Neural crest cell (in vitro differentiated cells): ENCODE results near the gene FANCC. TPM values are rescaled to one million over a fixed set of nuclear protein-coding genes. Genes with fewer than 3 reads are reported as not detected.
A peak's percentile ranks its signal among the peaks of the same experiment; 100 is the strongest.
"Not testable (repeated sequence)": the region's sequence is repeated elsewhere in the genome, so short reads cannot be mapped to it uniquely, and the experiment has no call there.

Experiments
- DNase-seq: peaks from one replicate; pipeline ENCODE4 v3.0.0; 2021; ENCODE audit warnings: low read depth, mixed read lengths, low spot score
- H3K27ac Mint-ChIP-seq: one replicate; pipeline ENCODE4 v1.8.0; 2021; ENCODE audit warnings: mild to moderate bottlenecking, mixed read lengths; ENCODE audit not compliant: unreplicated experiment
- H3K27me3 Mint-ChIP-seq: 2 replicates; pipeline ENCODE4 v1.8.0; 2021; ENCODE audit warnings: low read depth, mild to moderate bottlenecking, mixed read lengths
- H3K36me3 Mint-ChIP-seq: 2 replicates; pipeline ENCODE4 v1.8.0; 2021; ENCODE audit warnings: low read depth, mild to moderate bottlenecking, mixed read lengths
- H3K4me1 Mint-ChIP-seq: 2 replicates; pipeline ENCODE4 v1.8.0; 2021; ENCODE audit warnings: mixed read lengths
- H3K4me3 Mint-ChIP-seq: one replicate; pipeline ENCODE4 v1.8.0; 2021; ENCODE audit warnings: mild to moderate bottlenecking, mixed read lengths
- H3K9me3 Mint-ChIP-seq: 2 replicates; pipeline ENCODE4 v1.8.0; 2021; ENCODE audit warnings: mixed read lengths
- CTCF ChIP-seq: fragments of 200-600 bp; sonication (generic); conservative IDR thresholded peaks from 2 replicates; pipeline ENCODE4 v1.5.0; 2021; ENCODE audit warnings: antibody characterized with exemption, mild to moderate bottlenecking
- total RNA-seq: library from RNA; stranded (reverse); gene quantifications from 2 replicates; pipeline ENCODE4 v1.2.1, GENCODE V29; 2021

The FANCC gene
- total RNA-seq, 1 donor from 2014 or later: 24.6 TPM

- no peaks in the 10 kb centered on the region for H3K27me3 Mint-ChIP-seq
- H3K9me3 Mint-ChIP-seq: no peaks in the 10 kb centered on the region
- no peak overlapping the region for H3K4me3 Mint-ChIP-seq
- no peak for DNase-seq
- no peak overlapping the region for H3K27ac Mint-ChIP-seq
- TF ChIP-seq CTCF: no peak
- H3K4me1 Mint-ChIP-seq: no peaks in the 10 kb centered on the region
- peaks cover 9% of the 10 kb centered on the region for H3K36me3 Mint-ChIP-seq
These were observed 92.3 kb downstream of the FANCC start for GRCh38 chr9:95225076-95225725.

GRCh38 chr9:95224376-95225019, 93.0 kb downstream of the FANCC start:
- DNase-seq: no peak
- no peaks in the 10 kb centered on the region for H3K4me1 Mint-ChIP-seq
- no peak for TF ChIP-seq CTCF
- no peaks in the 10 kb centered on the region for H3K27me3 Mint-ChIP-seq
- H3K27ac Mint-ChIP-seq: no peak overlapping the region
- no peaks in the 10 kb centered on the region for H3K9me3 Mint-ChIP-seq
- H3K36me3 Mint-ChIP-seq: peaks cover 7% of the 10 kb centered on the region
- no peak overlapping the region for H3K4me3 Mint-ChIP-seq

- H3K27me3 Mint-ChIP-seq, H3K36me3 Mint-ChIP-seq, H3K4me1 Mint-ChIP-seq, H3K27ac Mint-ChIP-seq, DNase-seq, H3K4me3 Mint-ChIP-seq, H3K9me3 Mint-ChIP-seq: not testable (repeated sequence)
These were observed 97.2 kb downstream of the FANCC start for GRCh38 chr9:95220352-95220751.

GRCh38 chr9:95218773-95219172, 98.7 kb downstream of the FANCC start:
- Mint-ChIP-seq H3K36me3 (peaks cover 3% of the 10 kb centered on the region), H3K27ac (peak overlapping the region; percentile 12), H3K9me3 (no peaks in the 10 kb centered on the region), H3K4me3 (no peak overlapping the region), H3K4me1 (no peaks in the 10 kb centered on the region), H3K27me3 (no peaks in the 10 kb centered on the region)
- no peak for DNase-seq
- no peak for TF ChIP-seq CTCF

GRCh38 chr9:95217936-95218335, 99.6 kb downstream of the FANCC start:
- no peaks in the 10 kb centered on the region for H3K27me3 Mint-ChIP-seq
- no peak for DNase-seq
- peaks cover 3% of the 10 kb centered on the region for H3K36me3 Mint-ChIP-seq
- no peak overlapping the region for H3K27ac Mint-ChIP-seq
- no peaks in the 10 kb centered on the region for H3K4me1 Mint-ChIP-seq
- H3K9me3 Mint-ChIP-seq: no peaks in the 10 kb centered on the region
- H3K4me3 Mint-ChIP-seq: no peak overlapping the region
- TF ChIP-seq CTCF: no peak

- Mint-ChIP-seq H3K27me3 (no peaks in the 10 kb centered on the region), H3K27ac (no peak overlapping the region), H3K4me1 (peaks cover 10% of the 10 kb centered on the region), H3K36me3 (peaks cover 3% of the 10 kb centered on the region), H3K9me3 (no peaks in the 10 kb centered on the region), H3K4me3 (no peak overlapping the region)
- TF ChIP-seq CTCF: no peak
- no peak for DNase-seq
These were observed 102.1 kb downstream of the FANCC start for GRCh38 chr9:95215336-95215898.
